Measurements from ENCODE around the gene POMGNT2.

DNA sequence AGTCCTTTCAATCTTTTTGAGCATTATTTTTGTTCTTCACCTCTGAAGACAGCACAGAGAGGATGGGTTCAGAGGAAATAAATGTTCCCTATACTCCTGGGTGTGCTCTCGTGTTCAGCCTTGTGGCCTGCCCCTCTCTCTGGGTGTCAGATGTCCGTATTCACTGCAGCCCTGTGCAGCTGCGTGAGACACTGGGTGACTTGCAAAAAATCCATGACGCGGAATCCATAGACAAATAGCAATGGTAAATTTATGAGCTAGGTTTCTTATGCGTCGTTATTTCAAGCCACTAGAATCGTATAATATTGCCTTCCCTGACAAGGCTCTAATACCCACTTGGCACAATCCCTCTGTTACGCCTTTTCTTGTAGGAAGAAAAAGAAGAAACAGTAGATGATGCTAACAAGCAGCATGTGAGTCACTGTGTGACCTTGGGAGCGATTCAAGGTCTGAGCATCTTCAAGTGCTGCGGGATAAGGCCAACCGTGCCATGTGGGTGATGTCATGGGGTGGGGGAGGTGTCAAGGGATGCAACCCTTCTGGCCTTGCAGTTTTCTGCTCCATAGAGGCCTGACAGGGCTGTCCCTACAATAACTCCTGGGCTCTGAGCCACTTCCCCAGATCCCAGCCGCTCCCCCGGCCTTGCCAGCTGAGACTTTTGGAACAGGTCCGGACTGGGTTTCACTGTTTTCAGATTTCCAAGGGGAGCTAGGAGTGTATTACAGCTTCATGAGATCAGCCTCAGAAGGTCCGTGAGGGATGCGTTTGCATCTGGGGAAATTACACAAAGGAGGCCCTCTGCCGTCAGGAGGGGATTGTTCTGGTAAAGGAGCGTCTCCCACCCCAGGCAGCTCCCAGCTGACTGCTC lies 47.6 kb upstream of the POMGNT2 start:
- TF ChIP-seq, protein P1, sequence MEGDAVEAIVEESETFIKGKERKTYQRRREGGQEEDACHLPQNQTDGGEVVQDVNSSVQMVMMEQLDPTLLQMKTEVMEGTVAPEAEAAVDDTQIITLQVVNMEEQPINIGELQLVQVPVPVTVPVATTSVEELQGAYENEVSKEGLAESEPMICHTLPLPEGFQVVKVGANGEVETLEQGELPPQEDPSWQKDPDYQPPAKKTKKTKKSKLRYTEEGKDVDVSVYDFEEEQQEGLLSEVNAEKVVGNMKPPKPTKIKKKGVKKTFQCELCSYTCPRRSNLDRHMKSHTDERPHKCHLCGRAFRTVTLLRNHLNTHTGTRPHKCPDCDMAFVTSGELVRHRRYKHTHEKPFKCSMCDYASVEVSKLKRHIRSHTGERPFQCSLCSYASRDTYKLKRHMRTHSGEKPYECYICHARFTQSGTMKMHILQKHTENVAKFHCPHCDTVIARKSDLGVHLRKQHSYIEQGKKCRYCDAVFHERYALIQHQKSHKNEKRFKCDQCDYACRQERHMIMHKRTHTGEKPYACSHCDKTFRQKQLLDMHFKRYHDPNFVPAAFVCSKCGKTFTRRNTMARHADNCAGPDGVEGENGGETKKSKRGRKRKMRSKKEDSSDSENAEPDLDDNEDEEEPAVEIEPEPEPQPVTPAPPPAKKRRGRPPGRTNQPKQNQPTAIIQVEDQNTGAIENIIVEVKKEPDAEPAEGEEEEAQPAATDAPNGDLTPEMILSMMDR (IDR thresholded peaks at IDR 0.05) = peak in 1 of 3 experiments; percentile 24
- no peak for TF ChIP-seq EP300 (IDR thresholded peaks at IDR 0.05)

Data from esophagus muscularis mucosa (tissue), 3 donors.